ENCODE measurements around the gene BRICD5. TPM values are rescaled to one million over a fixed set of nuclear protein-coding genes. Genes with fewer than 3 reads are reported as not detected.
"Not testable (repeated sequence)": the region's sequence is repeated elsewhere in the genome, so short reads cannot be mapped to it uniquely, and the experiment has no call there.

The BRICD5 gene
- 2.9 TPM for total RNA-seq
- long read RNA-seq, partial matches to known transcripts: 0 of 2 reads
- long read RNA-seq, other reads (novel, unspliced or antisense): 1 of 2 reads

GRCh38 chr16:2210386-2211365, at the start of gene BRICD5:
TSS of gene BRICD5 (minus strand) at chr16:2210863. CDS start at chr16:2210833, 30 bp downstream.
- DNase-seq (ENCODE audit: low spot score): no peak

- DNase-seq (ENCODE audit: low spot score): no peak
Measured at GRCh38 chr16:2260250-2260649, 49.6 kb upstream of the BRICD5 start.

GRCh38 chr16:2258530-2258929, 47.9 kb upstream of the BRICD5 start:
- DNase-seq (ENCODE audit: low spot score): not testable (repeated sequence)

- no peak for DNase-seq (ENCODE audit: low spot score)
Measured at GRCh38 chr16:2257726-2258125, 47.1 kb upstream of the BRICD5 start.

- DNase-seq (ENCODE audit: low spot score): no peak
Measured at GRCh38 chr16:2256531-2257140, 46.0 kb upstream of the BRICD5 start.

GRCh38 chr16:2253293-2253692, 42.6 kb upstream of the BRICD5 start:
- no peak for DNase-seq (ENCODE audit: low spot score)

- no peak for DNase-seq (ENCODE audit: low spot score)
Measured at GRCh38 chr16:2252806-2253148, 42.1 kb upstream of the BRICD5 start.

- DNase-seq (ENCODE audit: low spot score): peak; percentile 99
Measured at GRCh38 chr16:2251296-2252111, 40.8 kb upstream of the BRICD5 start, which contains the start of gene ECI1. TSS of gene ECI1 (minus strand) at chr16:2251587. CDS start at chr16:2251566, 21 bp downstream.

- DNase-seq (ENCODE audit: low spot score): no peak
Measured at GRCh38 chr16:2250652-2251295, 40.1 kb upstream of the BRICD5 start.

GRCh38 chr16:2246301-2246885, 35.7 kb upstream of the BRICD5 start:
- DNase-seq (ENCODE audit: low spot score): no peak

- no peak for DNase-seq (ENCODE audit: low spot score)
Measured at GRCh38 chr16:2244926-2245795, 34.5 kb upstream of the BRICD5 start.

- no peak for DNase-seq (ENCODE audit: low spot score)
Measured at GRCh38 chr16:2244301-2244700, 33.6 kb upstream of the BRICD5 start.

- no peak for DNase-seq (ENCODE audit: low spot score)
Measured at GRCh38 chr16:2243781-2244180, 33.1 kb upstream of the BRICD5 start.

GRCh38 chr16:2243031-2243528, 32.4 kb upstream of the BRICD5 start:
- DNase-seq (ENCODE audit: low spot score): no peak

- no peak for DNase-seq (ENCODE audit: low spot score)
Measured at GRCh38 chr16:2242598-2242997, 31.9 kb upstream of the BRICD5 start.

GRCh38 chr16:2240331-2240730, 29.7 kb upstream of the BRICD5 start:
- DNase-seq (ENCODE audit: low spot score): not testable (repeated sequence)

GRCh38 chr16:2238838-2239675, 28.4 kb upstream of the BRICD5 start:
- DNase-seq (ENCODE audit: low spot score): no peak

GRCh38 chr16:2238150-2238837, 27.6 kb upstream of the BRICD5 start:
- DNase-seq (ENCODE audit: low spot score): no peak

All from mesenteric fat pad (tissue), 1 donor.